K562 (cell line): ENCODE results near the gene OSGEP. TPM values are rescaled to one million over a fixed set of nuclear protein-coding genes. Genes with fewer than 3 reads are reported as not detected.

Experiments
- ATF1 ChIP-seq, 2 experiments: fragments of 450-650 bp in 1 of 2; IDR thresholded peaks; 2 replicates each; pipeline ENCODE4 v1.6.1; 2016; ENCODE audit warnings: missing compliant biosample characterization in 1 of 2, missing genetic modification characterization in 1 of 2
- CBX3 ChIP-seq, 2 experiments: IDR thresholded peaks; 1 replicate in 1 of 2; 2 replicates in 1 of 2; pipeline ENCODE4 v1.6.1; 2012; ENCODE audit warnings: inconsistent platforms in 2 of 2, low read length in 2 of 2, borderline replicate concordance in 1 of 2, control low read depth in 1 of 2
- CSDE1 ChIP-seq, 2 experiments: fragments of 450-650 bp; IDR thresholded peaks; 2 replicates each; pipeline ENCODE4 v1.6.1; 2016; ENCODE audit warnings: mild to moderate bottlenecking in 1 of 2
- ERF ChIP-seq: fragments of 450-650 bp; formaldehyde crosslinking; IDR thresholded peaks from 2 replicates; pipeline ENCODE4 v1.4.0; 2020; ENCODE audit warnings: mild to moderate bottlenecking, mixed read lengths
- ETV6 ChIP-seq, 3 experiments: fragments of 150-350 bp in 1 of 3; sonication (generic) in 1 of 3; formaldehyde crosslinking in 1 of 3; IDR thresholded peaks; 2 replicates each; pipeline versions ENCODE4 v1.6.1 to v1.8.0; 2014 to 2022; ENCODE audit warnings: borderline replicate concordance in 2 of 3, low read depth in 2 of 3, antibody characterized with exemption in 1 of 3, low read length in 1 of 3, mild to moderate bottlenecking in 1 of 3, missing genetic modification reagents in 1 of 3
- FOXK2 ChIP-seq, 2 experiments: fragments of 450-650 bp; IDR thresholded peaks in 1 of 2; conservative IDR thresholded peaks in 1 of 2; 2 replicates each; pipeline ENCODE4 v1.6.1; 2016; ENCODE audit warnings: low read depth in 2 of 2, mild to moderate bottlenecking in 1 of 2
- GABPB1 ChIP-seq: sonication (generic); formaldehyde crosslinking; IDR thresholded peaks from 2 replicates; pipeline ENCODE4 v1.8.0; 2022; ENCODE audit warnings: mild to moderate bottlenecking, missing genetic modification reagents
- MCM7 ChIP-seq, 2 experiments: fragments of 450-650 bp; IDR thresholded peaks; 2 replicates each; pipeline ENCODE4 v1.6.1; 2016 to 2018
- MXD1 ChIP-seq: fragments of 250-450 bp; sonication (Bioruptor Pico); IDR thresholded peaks from 2 replicates; pipeline ENCODE4 v1.8.0; 2021; ENCODE audit warnings: borderline replicate concordance, mild to moderate bottlenecking, moderate library complexity; ENCODE audit not compliant: poor library complexity, severe bottlenecking
- U2AF2 ChIP-seq: fragments of 200-400 bp; formaldehyde crosslinking; optimal IDR thresholded peaks from 2 replicates; pipeline ENCODE3; 2017; ENCODE audit warnings: low read depth, mild to moderate bottlenecking, low read length
- UBTF ChIP-seq, 2 experiments: IDR thresholded peaks; 2 replicates each; pipeline ENCODE4 v1.6.1; 2012; ENCODE audit warnings: improper control_type of control experiment in 2 of 2, low read depth in 2 of 2, low read length in 2 of 2, borderline replicate concordance in 1 of 2
- ZBTB17 ChIP-seq: fragments of 450-650 bp; formaldehyde crosslinking; IDR thresholded peaks from 2 replicates; pipeline ENCODE4 v1.4.0; 2020; ENCODE audit warnings: mild to moderate bottlenecking
- ZNF436 ChIP-seq: fragments of 250-450, 450-650 bp; sonication (Bioruptor Pico); formaldehyde crosslinking; IDR thresholded peaks from 2 replicates; pipeline ENCODE4 v1.7.0; 2020; ENCODE audit warnings: mild to moderate bottlenecking
- polyA plus RNA-seq, 8 experiments: library from polyadenylated mRNA; depleted of rRNA in 4 of 8; stranded (reverse) in 5 of 8; unstranded in 3 of 8; fragments of >200 nt; fragmentation: Nextera tagmentation in 2 of 8; fragmentation: Illumina TruSeq in 1 of 8; extraction: Ambion mirVana in 2 of 8; extraction: Trizol in 1 of 8; gene quantifications; 2 replicates each; pipeline versions ENCODE4 v1.2.1 to v1.2.3, GENCODE V29; 2011 to 2014; ENCODE audit warnings: inconsistent platforms in 1 of 8, missing spikeins in 1 of 8
- total RNA-seq, 7 experiments: library from RNA; depleted of rRNA in 6 of 7; stranded (reverse); fragments of >200 nt in 6 of 7; fragmentation: Illumina TruSeq in 2 of 7; extraction: Trizol in 2 of 7; gene quantifications; 2 replicates each; pipeline versions ENCODE4 v1.2.1 to v1.2.3, GENCODE V29; 2011 to 2021; ENCODE audit warnings: low replicate concordance in 1 of 7
- TF ChIP-seq, protein P1 (sequence below), 2 experiments: IDR thresholded peaks; 2 replicates each; pipeline ENCODE4 v1.6.1; 2011; ENCODE audit warnings: borderline replicate concordance in 1 of 2, control low read depth in 1 of 2, low read depth in 1 of 2, low read length in 1 of 2, mild to moderate bottlenecking in 1 of 2, mixed read lengths in 1 of 2, moderate library complexity in 1 of 2; ENCODE audit not compliant: insufficient read depth in 1 of 2, insufficient read length in 1 of 2, poor library complexity in 1 of 2, severe bottlenecking in 1 of 2; ENCODE audit errors: extremely low read depth in 1 of 2
- TF ChIP-seq, protein P2 (sequence below): fragments of 250-450 bp; sonication (Bioruptor Pico); IDR thresholded peaks from 2 replicates; pipeline ENCODE4 v1.4.0; 2020
- TF ChIP-seq, protein P3 (sequence below): fragments of 450-650 bp; IDR thresholded peaks from 2 replicates; pipeline ENCODE4 v1.6.1; 2016; ENCODE audit warnings: antibody characterized with exemption
- TF ChIP-seq, protein P4 (sequence below): fragments of 450-650 bp; formaldehyde crosslinking; IDR thresholded peaks from 2 replicates; pipeline ENCODE4 v1.4.0; 2020; ENCODE audit warnings: mild to moderate bottlenecking

Gene OSGEP
- total and polyA plus RNA-seq, 9 of the 15 experiments (the other 6 are each of a cell fraction or from before 2014, with no cell fraction given): 32.1 to 59.2 (median 44.1) TPM

DNA sequence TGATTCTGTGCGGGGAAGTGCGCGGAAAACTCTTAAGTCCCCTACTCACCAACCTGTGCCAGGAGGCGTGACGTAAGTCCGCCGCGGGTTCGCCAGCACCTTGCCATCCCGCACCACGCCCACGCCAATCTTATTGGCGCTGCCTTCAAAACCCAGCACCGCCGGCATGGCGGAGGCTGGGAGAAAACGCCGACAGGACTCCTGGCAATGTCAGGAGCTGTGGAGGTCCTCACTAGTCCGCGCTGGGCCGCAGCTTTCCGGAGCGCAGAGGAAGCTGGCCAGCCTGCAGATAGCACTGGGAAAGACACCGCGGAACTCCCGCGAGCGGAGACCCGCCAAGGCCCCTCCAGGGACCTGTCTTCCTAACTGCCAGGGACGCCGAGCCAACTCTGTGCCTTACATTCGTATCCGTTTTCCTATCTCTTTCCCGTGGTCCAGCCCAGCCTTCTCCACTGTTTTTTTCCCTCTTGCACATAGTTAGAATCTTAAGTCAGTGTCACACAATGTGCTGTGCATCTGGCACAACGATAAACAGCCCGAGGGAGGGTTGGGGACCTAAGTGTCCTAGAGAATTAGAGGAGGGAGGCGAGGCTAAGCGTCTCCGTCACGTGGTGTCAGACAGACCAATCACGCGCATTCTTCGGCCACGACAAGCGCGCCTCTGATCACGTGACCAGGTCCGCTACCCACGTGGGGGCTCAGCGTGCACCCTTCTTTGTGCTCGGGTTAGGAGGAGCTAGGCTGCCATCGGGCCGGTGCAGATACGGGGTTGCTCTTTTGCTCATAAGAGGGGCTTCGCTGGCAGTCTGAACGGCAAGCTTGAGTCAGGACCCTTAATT, at the start of gene OSGEP, which contains the start of gene APEX1 (continued):
- TF ChIP-seq, protein P1, sequence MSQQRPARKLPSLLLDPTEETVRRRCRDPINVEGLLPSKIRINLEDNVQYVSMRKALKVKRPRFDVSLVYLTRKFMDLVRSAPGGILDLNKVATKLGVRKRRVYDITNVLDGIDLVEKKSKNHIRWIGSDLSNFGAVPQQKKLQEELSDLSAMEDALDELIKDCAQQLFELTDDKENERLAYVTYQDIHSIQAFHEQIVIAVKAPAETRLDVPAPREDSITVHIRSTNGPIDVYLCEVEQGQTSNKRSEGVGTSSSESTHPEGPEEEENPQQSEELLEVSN (IDR thresholded peaks at IDR 0.05; ENCODE audit: borderline replicate concordance in 1 of 2, extremely low read depth in 1 of 2, insufficient read depth in 1 of 2, insufficient read length in 1 of 2, low read depth in 1 of 2, low read length in 1 of 2, poor library complexity in 1 of 2, severe bottlenecking in 1 of 2): peak; percentile 81 to 82
- TF ChIP-seq MCM7 (IDR thresholded peaks at IDR 0.05): no peak
- TF ChIP-seq, protein P2, sequence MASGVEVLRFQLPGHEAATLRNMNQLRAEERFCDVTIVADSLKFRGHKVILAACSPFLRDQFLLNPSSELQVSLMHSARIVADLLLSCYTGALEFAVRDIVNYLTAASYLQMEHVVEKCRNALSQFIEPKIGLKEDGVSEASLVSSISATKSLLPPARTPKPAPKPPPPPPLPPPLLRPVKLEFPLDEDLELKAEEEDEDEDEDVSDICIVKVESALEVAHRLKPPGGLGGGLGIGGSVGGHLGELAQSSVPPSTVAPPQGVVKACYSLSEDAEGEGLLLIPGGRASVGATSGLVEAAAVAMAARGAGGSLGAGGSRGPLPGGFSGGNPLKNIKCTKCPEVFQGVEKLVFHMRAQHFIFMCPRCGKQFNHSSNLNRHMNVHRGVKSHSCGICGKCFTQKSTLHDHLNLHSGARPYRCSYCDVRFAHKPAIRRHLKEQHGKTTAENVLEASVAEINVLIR (CRISPR knock-in tag): 0 out of 2 replicates have a peak, but pooled peaks have one; percentile 35
- TF ChIP-seq MXD1 (CRISPR knock-in tag): peak; percentile 92
- no peak for TF ChIP-seq ERF (CRISPR knock-in tag)
- TF ChIP-seq U2AF2: no peak
- TF ChIP-seq CBX3 (IDR thresholded peaks at IDR 0.05; ENCODE audit: borderline replicate concordance in 1 of 2, low read length in 2 of 2): peak in 1 of 2 experiments; percentile 46; a peak in 1 of 3 replicates
- TF ChIP-seq FOXK2 (conservative IDR thresholded peaks at IDR 0.05 in 1 of 2, IDR thresholded peaks at IDR 0.05 in 1 of 2; ENCODE audit: low read depth in 2 of 2): peak; percentile 95 to 96
- TF ChIP-seq ETV6 (IDR thresholded peaks at IDR 0.05; ENCODE audit: borderline replicate concordance in 1 of 2, low read depth in 2 of 2, low read length in 1 of 2): no peak
- no peak for TF ChIP-seq ETV6 (CRISPR knock-in tag; IDR thresholded peaks at IDR 0.05; ENCODE audit: borderline replicate concordance)
- no peak for TF ChIP-seq ATF1 (CRISPR knock-in tag; IDR thresholded peaks at IDR 0.05)
- peak; percentile 93 for TF ChIP-seq ATF1 (tag; IDR thresholded peaks at IDR 0.05)
- 0 out of 4 replicates have a peak, but pooled peaks of 1 of the 2 experiments have one; percentile 8 for TF ChIP-seq UBTF (IDR thresholded peaks at IDR 0.05; ENCODE audit: borderline replicate concordance in 1 of 2, low read depth in 2 of 2, low read length in 2 of 2)
- no peak for TF ChIP-seq CSDE1 (IDR thresholded peaks at IDR 0.05)
- peak; percentile 49 for TF ChIP-seq GABPB1 (CRISPR knock-in tag)
- TF ChIP-seq ZBTB17: peak; percentile 36; the same call in 1 of the 2 replicates
- TF ChIP-seq, protein P3, sequence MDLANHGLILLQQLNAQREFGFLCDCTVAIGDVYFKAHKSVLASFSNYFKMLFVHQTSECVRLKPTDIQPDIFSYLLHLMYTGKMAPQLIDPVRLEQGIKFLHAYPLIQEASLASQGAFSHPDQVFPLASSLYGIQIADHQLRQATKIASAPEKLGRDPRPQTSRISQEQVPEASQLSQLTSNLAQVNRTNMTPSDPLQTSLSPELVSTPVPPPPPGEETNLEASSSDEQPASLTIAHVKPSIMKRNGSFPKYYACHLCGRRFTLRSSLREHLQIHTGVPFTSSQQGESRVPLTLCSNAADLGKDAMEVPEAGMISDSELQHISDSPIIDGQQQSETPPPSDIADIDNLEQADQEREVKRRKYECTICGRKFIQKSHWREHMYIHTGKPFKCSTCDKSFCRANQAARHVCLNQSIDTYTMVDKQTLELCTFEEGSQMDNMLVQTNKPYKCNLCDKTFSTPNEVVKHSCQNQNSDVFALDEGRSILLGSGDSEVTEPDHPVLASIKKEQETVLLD: peak; percentile 42; the same call in 1 of the 2 replicates
- no peak for TF ChIP-seq ZNF436
- TF ChIP-seq, protein P4, sequence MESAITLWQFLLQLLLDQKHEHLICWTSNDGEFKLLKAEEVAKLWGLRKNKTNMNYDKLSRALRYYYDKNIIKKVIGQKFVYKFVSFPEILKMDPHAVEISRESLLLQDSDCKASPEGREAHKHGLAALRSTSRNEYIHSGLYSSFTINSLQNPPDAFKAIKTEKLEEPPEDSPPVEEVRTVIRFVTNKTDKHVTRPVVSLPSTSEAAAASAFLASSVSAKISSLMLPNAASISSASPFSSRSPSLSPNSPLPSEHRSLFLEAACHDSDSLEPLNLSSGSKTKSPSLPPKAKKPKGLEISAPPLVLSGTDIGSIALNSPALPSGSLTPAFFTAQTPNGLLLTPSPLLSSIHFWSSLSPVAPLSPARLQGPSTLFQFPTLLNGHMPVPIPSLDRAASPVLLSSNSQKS: no peak
